ENCODE results near the gene ZNF41.
A peak's percentile ranks its signal among the peaks of the same experiment; 100 is the strongest.

ZNF41 gene

DNA sequence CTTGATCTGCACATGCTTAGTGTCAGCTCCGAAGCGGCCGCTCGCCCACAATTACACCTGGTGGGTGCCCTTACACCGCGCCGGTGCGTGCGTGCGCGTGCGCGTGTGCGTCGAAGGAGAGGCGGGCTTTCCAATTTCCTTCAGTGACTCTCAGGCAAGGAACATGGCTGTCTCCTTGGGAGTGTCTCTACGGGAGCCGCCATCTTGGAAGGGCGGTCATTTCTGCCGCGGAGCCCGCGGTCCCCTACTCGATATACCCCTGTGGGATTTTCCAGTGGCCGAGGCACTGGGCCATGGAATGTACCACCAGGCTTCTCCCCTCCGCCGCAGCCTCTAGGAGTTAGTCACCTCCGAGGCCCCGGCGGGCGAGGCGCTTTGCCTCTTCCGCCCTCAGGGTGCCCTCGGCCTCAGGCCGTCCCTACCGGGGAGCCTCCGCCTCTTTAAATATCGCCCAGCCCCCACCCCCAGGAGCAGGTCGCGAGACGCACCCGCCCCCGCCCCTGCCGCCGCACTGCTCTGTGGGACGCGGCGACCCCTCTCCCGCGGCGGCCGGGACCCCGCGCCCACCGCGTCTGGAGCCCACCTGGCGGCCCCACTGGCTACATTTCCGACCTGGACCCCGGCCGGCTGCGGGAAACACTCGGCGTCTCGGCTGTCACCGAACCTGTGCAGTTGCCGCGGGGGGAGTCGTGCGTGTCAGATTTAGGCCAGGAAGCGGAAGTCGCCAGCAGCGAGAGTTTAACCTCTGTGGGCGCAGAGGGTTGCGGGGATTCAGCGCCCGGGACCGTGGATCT is at the start of gene ZNF41:
ZNF41 (minus strand) TSS at position 711 of the 794 bp plus-strand sequence. CDS start 15,741 bp downstream, outside the sequence.
- Mint-ChIP-seq H3K4me1 (peaks cover 26% of the 10 kb centered on the region), H3K27me3 (ENCODE audit: low read depth, poor library complexity) (no peaks in the 10 kb centered on the region), H3K27ac (peak within 1 kb of the TSS; percentile 87), H3K9me3 (peaks cover 45% of the 10 kb centered on the region), H3K4me3 (peak within 1 kb of the TSS; percentile 88), H3K36me3 (ENCODE audit: low read depth) (peaks cover 16% of the 10 kb centered on the region)
- TF ChIP-seq, protein P1, sequence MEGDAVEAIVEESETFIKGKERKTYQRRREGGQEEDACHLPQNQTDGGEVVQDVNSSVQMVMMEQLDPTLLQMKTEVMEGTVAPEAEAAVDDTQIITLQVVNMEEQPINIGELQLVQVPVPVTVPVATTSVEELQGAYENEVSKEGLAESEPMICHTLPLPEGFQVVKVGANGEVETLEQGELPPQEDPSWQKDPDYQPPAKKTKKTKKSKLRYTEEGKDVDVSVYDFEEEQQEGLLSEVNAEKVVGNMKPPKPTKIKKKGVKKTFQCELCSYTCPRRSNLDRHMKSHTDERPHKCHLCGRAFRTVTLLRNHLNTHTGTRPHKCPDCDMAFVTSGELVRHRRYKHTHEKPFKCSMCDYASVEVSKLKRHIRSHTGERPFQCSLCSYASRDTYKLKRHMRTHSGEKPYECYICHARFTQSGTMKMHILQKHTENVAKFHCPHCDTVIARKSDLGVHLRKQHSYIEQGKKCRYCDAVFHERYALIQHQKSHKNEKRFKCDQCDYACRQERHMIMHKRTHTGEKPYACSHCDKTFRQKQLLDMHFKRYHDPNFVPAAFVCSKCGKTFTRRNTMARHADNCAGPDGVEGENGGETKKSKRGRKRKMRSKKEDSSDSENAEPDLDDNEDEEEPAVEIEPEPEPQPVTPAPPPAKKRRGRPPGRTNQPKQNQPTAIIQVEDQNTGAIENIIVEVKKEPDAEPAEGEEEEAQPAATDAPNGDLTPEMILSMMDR (IDR thresholded peaks at IDR 0.05): no peak
- DNase-seq: peak; percentile 56

GRCh38 chrX:47530049-47530448 is 47.0 kb upstream of the ZNF41 start:
- Mint-ChIP-seq H3K27me3 (ENCODE audit: low read depth, poor library complexity) (peaks cover 10% of the 10 kb centered on the region), H3K9me3 (peaks cover 58% of the 10 kb centered on the region), H3K4me3 (no peak overlapping the region), H3K27ac (no peak overlapping the region), H3K4me1 (no peaks in the 10 kb centered on the region), H3K36me3 (ENCODE audit: low read depth) (no peaks in the 10 kb centered on the region)
- TF ChIP-seq, protein P1 (IDR thresholded peaks at IDR 0.05): no peak
- DNase-seq: no peak

- Mint-ChIP-seq H3K36me3 (ENCODE audit: low read depth) (no peaks in the 10 kb centered on the region), H3K4me3 (no peak overlapping the region), H3K27me3 (ENCODE audit: low read depth, poor library complexity) (peaks cover 13% of the 10 kb centered on the region), H3K4me1 (no peaks in the 10 kb centered on the region), H3K9me3 (peaks cover 59% of the 10 kb centered on the region), H3K27ac (no peak overlapping the region)
- no peak for DNase-seq
- TF ChIP-seq, protein P1 (IDR thresholded peaks at IDR 0.05): no peak
These were observed 46.5 kb upstream of the ZNF41 start for GRCh38 chrX:47529548-47529947.

GRCh38 chrX:47523713-47524166 is 40.7 kb upstream of the ZNF41 start:
- Mint-ChIP-seq H3K27ac (no peak overlapping the region), H3K4me3 (peak overlapping the region; percentile 74), H3K27me3 (ENCODE audit: low read depth, poor library complexity) (peaks cover 11% of the 10 kb centered on the region), H3K4me1 (no peaks in the 10 kb centered on the region), H3K9me3 (peaks cover 57% of the 10 kb centered on the region), H3K36me3 (ENCODE audit: low read depth) (peaks cover 4% of the 10 kb centered on the region)
- TF ChIP-seq, protein P1 (IDR thresholded peaks at IDR 0.05): no peak
- DNase-seq: no peak

DNA sequence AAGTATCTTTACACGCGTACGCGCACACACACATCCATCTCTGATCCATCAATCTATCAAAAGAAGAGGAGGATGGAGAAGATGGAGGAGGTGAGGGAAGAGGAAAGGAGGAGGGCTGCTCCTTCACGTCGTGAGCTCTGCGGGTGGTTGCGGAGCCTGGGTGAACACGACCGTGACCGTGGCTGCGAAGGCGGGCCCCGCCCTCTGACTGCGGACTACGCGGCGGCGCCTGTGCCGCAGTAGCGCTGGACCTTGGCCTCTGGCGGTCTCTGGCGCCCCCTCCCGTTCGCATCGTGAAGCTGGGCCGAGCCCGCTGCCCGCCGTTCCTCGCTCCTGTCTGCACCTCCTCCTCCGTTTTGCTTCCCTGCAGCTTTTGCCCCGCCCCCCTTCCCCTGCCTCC is 40.3 kb upstream of the ZNF41 start:
- Mint-ChIP-seq H3K4me1 (peaks cover 4% of the 10 kb centered on the region), H3K9me3 (peaks cover 60% of the 10 kb centered on the region), H3K4me3 (peak overlapping the region; percentile 67), H3K27me3 (ENCODE audit: low read depth, poor library complexity) (peaks cover 8% of the 10 kb centered on the region), H3K27ac (no peak overlapping the region), H3K36me3 (ENCODE audit: low read depth) (peaks cover 4% of the 10 kb centered on the region)
- TF ChIP-seq, protein P1 (IDR thresholded peaks at IDR 0.05): peak; percentile 67
- DNase-seq: peak; percentile 89

GRCh38 chrX:47518144-47518543 is 35.1 kb upstream of the ZNF41 start:
- DNase-seq: no peak
- peaks cover 21% of the 10 kb centered on the region for H3K4me1 Mint-ChIP-seq
- H3K27ac Mint-ChIP-seq: peak overlapping the region; percentile 48

More at GRCh38 chrX:47518144-47518543, 35.1 kb upstream of the ZNF41 start:
- H3K36me3 Mint-ChIP-seq (ENCODE audit: low read depth): peaks cover 4% of the 10 kb centered on the region
- H3K9me3 Mint-ChIP-seq: peaks cover 64% of the 10 kb centered on the region
- peaks cover 2% of the 10 kb centered on the region for H3K27me3 Mint-ChIP-seq (ENCODE audit: low read depth, poor library complexity)
- no peak overlapping the region for H3K4me3 Mint-ChIP-seq
- TF ChIP-seq, protein P1 (IDR thresholded peaks at IDR 0.05): no peak
